HL-60 (cell line): ENCODE measurements around the gene FAM53C.
"Not testable (repeated sequence)": the region's sequence is repeated elsewhere in the genome, so short reads cannot be mapped to it uniquely, and the experiment has no call there.

ENCODE experiments used
- GABPA ChIP-seq: IDR thresholded peaks from 2 replicates; pipeline ENCODE4 v1.6.1; 2012; ENCODE audit warnings: low read depth
- POLR2AphosphoS5 ChIP-seq: IDR thresholded peaks from 2 replicates; pipeline ENCODE4 v1.6.1; 2012; ENCODE audit warnings: low read depth
- TF ChIP-seq, protein P1 (sequence below): IDR thresholded peaks from one replicate; pipeline ENCODE4 v1.5.1; 2011; ENCODE audit warnings: low read length, control low read depth, inconsistent platforms; ENCODE audit not compliant: insufficient read depth

DNA sequence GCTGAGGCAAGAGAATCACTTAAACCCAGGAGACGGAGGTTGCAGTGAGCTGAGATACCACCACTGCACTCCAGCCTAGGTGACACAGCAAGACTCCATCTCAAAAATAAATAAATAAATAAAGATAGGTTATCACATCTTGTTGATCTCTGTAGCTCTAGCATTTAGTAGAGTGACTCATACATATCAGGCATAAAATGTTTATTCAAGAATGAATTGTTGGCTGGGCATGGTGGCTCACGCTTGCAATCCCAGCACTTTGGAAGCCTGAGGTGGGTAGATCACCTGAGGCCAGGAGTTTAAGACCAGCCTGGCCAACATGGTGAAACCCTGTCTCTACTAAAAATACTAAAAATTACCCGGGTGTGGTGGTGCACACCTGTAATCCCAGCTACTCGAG is 19.9 kb upstream of the FAM53C start:
- TF ChIP-seq, protein P1, sequence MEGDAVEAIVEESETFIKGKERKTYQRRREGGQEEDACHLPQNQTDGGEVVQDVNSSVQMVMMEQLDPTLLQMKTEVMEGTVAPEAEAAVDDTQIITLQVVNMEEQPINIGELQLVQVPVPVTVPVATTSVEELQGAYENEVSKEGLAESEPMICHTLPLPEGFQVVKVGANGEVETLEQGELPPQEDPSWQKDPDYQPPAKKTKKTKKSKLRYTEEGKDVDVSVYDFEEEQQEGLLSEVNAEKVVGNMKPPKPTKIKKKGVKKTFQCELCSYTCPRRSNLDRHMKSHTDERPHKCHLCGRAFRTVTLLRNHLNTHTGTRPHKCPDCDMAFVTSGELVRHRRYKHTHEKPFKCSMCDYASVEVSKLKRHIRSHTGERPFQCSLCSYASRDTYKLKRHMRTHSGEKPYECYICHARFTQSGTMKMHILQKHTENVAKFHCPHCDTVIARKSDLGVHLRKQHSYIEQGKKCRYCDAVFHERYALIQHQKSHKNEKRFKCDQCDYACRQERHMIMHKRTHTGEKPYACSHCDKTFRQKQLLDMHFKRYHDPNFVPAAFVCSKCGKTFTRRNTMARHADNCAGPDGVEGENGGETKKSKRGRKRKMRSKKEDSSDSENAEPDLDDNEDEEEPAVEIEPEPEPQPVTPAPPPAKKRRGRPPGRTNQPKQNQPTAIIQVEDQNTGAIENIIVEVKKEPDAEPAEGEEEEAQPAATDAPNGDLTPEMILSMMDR, result not testable (repeated sequence)
- TF ChIP-seq POLR2AphosphoS5, GABPA: not testable (repeated sequence)
